Measurements from ENCODE around the gene ARL3.

ARL3 gene

GRCh38 chr10:102649797-102650654 is 64.2 kb downstream of the ARL3 start:
- no peak for DNase-seq

DNA sequence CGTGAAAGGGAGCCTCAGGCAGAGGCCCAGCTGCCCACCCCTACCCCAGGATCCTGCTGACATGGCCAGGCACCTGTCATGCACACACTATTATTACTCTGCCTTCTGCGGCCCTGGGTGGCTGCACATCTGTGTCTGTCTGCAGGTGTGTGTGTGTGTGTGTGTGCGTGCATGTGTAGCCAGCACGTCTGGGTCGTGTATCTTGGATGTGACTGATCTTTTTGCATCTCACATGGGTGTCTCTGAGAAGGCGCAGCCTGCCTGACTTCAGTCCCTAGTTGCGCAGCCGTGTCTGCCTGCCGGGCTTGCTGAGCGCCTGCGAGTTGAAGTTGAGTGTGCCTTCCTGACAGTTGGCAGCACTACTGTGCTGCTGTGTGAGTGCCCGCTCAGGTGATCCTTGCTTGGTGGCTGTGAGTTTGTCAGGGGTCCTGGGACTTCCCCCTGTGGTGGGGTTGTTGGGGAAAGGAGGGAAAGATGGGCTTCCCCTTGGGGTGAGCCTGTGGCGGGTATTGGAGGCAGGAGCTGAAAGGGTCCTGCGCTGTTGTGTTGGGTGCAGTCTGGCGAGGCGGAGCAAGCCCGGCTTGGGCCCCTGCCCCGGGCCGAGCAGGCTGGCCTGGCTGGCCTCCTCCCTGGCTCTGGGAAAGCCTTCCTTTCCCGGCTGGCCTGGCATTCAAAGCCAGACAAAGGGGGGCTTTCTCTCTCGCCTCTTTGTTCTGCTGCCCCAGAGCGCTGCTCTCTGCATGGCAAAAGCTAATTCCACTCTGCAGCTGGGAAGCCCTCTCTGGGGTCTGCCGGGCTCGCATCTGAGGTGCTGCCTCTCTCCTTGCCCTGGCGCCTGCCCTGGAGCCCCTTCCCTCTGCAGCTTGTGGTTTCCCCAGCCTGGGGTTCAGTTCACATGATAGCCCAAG is 65.1 kb downstream of the ARL3 start:
- DNase-seq = no peak

DNA sequence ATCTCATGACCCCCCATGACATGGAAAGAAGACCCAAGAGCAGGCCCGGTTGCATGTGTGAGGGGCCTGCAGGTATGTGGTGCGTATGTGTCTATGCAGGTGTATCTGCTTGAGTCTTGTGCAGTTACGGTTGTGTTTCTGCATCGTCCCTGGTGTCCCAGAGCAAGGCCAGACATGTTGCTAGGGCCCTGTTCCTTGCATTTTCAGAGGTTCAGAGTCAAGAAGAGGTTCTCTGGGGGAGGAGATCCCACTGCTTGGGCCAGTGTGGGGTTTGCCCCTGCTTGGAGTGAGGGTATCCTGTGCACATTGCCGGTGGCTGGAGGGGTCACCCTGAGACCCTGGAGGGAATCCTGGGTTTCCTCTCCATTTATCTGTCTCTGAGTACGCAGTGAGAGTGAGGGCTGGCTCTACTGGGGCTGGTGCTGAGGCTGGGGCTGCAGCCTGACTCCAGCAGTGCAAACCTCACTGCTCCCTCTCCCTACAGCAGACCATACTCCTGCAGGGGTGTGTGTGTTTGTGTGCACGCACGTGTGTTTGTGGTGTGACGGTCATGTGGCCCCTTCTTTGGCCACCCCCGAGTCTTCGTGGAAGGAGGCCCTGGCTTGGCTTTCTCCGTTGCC is 65.8 kb downstream of the ARL3 start:
- DNase-seq = no peak

DNA sequence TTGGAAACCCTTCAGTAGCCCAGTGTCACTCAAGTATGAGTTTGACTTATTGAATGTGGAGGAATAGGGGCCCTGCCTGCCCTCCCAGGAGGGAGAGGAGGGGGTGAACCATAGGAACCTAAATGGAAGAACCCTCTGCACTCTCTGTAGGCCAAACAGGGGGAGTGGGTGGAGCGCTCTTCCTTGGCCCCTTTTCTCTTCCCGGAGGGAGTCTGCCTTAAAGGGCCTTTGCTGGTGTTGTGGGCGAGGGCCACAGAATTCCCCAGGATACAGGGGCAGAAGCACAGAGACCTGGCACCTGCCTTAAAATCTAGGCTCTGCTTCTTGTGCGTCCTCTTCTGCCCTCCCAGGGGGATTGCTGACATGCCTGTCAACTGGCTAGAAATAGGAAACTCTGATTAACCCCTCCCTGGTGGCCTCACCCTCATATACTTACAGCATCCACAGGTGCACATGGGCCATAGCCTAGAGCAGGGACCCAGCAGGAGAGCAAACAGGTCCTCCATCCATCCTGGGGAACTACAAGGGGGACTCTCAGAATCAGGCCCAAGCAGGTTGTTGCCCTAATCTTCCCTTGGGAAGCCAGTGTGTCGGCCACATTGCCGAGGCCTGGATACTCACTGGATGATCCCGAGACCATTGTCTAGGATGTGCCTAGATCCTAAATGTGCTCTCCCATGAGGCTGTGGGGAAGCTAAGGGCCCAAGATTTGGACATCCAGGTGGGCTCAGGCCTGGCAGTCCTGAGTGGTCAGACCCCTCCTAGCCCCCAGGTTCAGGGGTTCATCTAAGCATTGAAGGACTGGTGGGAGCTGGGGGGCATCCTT is 66.5 kb downstream of the ARL3 start:
- DNase-seq = no peak

DNA sequence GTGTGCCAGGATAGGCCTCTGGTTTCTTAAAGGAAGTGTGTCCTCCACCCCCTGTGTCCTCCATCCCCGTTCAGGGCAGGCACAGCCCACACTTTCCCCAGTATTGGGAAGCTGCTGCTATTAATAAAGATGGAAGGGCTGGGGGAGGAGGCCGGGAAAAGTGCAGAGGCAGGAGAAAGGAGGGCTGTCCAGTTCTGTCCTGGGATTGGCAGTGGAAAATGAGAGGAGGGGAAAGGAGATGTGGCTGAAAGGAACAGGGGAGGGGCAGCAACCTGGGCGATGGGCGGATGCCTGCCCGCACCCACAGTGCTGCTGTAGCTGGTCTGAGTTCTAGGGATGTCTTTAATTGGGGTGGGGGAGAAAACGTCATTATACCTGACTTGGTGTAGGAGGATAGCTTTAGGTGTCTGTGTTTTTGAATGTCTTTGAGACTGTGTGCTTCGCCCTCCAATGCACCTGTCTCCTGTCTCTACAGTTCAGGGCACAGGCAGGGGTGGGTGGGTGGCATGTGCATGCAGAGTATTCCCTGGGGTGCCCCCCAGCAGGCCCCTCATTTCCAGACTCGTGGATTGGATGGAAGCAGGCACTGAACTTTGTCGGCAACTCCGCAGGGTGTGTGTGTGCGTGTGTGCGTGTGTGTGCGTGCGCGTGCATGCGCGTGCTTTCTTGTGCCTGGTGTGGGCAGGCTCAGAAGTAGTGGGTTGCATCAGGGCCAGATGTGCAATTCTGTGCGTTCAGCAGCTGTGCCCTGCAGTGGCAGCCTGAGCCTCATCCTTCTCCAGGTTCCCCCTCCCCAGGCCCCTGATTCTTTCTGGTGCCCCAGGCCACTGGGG is 67.4 kb downstream of the ARL3 start:
- DNase-seq = peak; percentile 21

GRCh38 chr10:102645741-102646609 is 68.2 kb downstream of the ARL3 start:
- DNase-seq = peak; percentile 21

GRCh38 chr10:102645388-102645740 is 68.8 kb downstream of the ARL3 start:
- peak; percentile 6 for DNase-seq

DNA sequence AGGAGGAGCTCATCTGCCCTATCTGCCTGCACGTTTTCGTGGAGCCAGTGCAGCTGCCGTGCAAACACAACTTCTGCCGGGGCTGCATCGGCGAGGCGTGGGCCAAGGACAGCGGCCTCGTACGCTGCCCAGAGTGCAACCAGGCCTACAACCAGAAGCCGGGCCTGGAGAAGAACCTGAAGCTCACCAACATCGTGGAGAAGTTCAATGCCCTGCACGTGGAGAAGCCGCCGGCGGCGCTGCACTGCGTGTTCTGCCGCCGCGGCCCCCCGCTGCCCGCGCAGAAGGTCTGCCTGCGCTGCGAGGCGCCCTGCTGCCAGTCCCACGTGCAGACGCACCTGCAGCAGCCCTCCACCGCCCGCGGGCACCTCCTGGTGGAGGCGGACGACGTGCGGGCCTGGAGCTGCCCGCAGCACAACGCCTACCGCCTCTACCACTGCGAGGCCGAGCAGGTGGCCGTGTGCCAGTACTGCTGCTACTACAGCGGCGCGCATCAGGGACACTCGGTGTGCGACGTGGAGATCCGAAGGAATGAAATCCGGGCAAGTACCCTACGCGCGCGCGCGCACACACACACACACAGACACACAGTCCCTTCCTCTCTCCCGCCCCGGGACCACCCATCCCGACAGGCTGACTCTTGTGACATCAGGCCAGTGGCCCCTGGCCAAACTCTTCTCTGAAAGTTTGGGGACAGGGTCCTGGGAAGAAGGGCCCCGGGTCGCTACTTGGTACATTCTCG is 69.4 kb downstream of the ARL3 start:
- peak; percentile 23 for DNase-seq

GRCh38 chr10:102644066-102644645 is 70.0 kb downstream of the ARL3 start, which contains the start of gene TRIM8:
TRIM8 (plus strand) TSS chr10:102644479; CDS start chr10:102644618, 139 bp downstream.
- DNase-seq = no peak

- DNase-seq = peak; percentile 3
Measured at GRCh38 chr10:102643336-102644065, 70.7 kb downstream of the ARL3 start.

- DNase-seq = peak; percentile 16
Measured at GRCh38 chr10:102642736-102643335, 71.4 kb downstream of the ARL3 start.

GRCh38 chr10:102641880-102642735 is 72.1 kb downstream of the ARL3 start:
- DNase-seq = peak; percentile 88

DNA sequence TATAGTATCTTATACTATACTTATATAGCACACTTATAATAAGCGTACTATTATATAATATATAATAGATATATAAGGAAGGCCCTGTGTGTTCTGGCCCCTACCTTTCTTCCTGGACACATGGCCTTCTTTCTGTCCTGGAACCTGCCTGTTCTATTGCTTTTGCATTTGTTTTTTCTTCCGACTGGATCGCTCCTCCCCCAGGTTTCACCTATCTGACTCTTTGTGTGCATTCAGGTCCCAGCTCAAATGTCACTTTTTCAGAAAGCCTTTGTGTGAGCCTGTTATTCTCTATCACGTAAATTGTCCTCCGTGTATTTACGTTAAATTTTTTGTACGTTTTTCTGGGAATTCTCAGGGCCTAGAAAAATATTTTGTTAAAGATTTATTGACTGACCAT is 72.8 kb downstream of the ARL3 start:
- DNase-seq = no peak

- no peak for DNase-seq
Measured at GRCh38 chr10:102639537-102639936, 74.7 kb downstream of the ARL3 start.

- DNase-seq = no peak
Measured at GRCh38 chr10:102635377-102635776, 78.8 kb downstream of the ARL3 start.

DNA sequence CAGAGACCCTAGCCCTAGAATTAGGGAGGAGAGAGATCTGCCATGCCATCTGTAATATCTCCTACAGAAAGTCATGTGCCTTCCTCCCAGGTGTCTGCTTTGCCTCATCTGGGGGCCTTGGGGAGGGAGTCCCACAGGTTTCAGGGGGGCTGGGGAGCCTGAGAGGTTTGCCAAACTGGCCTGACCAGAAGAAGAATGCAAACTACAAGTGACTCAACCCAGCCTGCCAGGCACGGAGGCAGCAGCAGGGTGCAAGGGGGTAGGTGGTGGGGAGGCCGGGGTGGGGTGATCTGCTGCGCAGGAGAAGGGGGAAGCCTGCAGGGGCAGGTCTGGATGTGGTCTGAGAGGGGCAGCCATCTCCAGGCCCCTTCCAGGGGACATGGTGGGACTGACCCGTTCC is 79.5 kb downstream of the ARL3 start:
- no peak for DNase-seq

DNA sequence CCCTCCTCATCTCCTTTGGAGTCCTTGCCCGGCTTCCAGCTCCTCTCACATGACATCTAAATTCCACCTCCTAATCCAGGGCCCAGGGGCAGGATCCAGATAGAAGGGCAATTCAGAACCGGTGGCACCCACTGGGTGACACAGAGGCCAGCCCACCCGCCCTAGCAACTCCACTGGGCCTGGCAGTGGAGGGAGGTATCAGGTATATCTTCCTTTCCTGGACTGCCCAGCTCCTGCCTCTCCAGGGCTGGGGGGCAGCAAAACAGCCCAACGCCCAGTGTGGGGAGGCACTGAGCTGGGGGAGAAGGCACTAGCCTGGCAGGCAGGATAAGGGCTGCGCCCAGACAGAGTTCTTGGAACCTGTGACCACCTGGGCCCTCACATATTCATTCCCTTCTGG is 80.3 kb downstream of the ARL3 start:
- no peak for DNase-seq
